GM19463 (cell line): Measurements from ENCODE around the gene RAMACL.

ENCODE experiments used
- ATAC-seq: cut with Tn5 transposase; IDR thresholded peaks from one replicate; pipeline ENCODE4 v1.9.1; 2021; ENCODE audit warnings: mild to moderate bottlenecking, moderate library complexity; ENCODE audit not compliant: unreplicated experiment

RAMACL gene

DNA sequence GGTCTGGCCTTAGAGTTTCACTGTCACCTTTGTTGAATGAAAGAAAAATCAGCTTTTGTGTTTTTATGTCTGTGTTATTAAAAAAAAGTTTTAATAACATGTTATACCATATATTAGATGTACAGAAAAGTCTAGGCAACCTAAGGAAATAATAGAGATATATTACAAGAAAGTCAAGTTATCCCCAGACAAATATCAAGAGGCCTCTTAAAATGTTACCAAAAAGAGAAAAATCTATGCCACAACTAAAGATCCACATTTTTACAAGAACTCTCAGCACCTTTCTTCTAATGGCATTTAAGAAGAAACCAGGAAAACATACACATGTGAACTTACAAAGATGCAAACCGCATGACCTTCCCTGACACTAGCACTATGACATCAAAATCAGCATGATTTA is 26.8 kb downstream of the RAMACL start:
- no peak for ATAC-seq

DNA sequence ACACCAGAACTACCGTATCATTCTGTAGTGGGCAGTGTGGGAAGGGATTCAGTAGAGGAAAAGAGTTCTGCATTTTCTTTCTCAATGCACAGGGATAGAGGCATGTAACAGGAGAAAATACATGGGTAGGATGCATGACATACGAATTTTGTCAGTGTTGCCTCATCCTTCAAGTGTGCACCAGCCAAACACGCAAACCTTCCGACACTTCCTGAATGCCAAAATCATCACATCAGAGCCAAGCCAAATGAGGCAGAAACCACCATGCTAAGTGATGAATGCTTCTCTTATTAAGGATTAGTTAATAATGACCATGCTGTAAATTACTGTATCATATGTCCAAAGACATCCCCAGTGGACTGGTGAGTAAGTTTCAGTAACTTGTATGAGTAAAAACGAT is 27.3 kb downstream of the RAMACL start:
- ATAC-seq, result no peak

DNA sequence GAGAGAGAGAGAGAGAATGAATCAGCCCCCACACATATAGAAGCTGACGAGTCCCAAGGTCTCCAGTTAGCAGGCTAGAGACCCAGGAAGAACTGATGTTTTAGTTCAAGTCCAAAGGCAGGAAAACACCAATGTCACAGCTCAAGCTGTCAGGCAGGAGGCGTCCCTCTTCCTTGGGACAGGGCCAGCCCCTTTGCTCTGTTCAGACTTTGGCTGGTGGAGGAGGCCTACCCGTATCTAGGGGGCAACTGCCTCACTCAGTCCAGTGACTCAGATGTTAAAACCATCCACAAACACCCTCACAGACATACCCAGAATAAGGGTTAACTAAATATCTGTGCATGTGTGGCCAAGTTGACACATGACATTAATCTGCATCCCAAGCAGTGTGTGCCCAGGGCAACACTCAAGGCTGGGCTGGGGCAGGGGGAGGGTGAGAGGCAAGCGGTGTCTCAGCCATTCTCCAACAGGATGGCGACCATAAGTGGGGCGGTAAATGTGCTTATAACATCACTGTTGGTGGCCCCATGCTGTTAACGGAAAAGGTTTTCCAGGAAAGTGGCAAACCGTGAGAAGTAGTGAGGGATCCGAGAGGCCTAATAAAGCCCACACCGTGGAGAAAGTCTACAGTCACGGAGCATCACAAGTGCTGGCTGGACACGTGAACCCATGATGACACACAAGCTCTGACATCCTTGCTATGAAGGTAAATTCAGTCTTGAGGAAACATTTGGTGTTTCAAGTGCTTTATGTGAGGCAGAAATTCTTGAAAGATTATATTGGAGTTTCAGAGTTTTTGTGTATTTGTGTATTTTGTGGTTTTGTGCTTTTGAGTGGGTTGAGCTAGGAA is 28.1 kb downstream of the RAMACL start:
- ATAC-seq, result no peak

DNA sequence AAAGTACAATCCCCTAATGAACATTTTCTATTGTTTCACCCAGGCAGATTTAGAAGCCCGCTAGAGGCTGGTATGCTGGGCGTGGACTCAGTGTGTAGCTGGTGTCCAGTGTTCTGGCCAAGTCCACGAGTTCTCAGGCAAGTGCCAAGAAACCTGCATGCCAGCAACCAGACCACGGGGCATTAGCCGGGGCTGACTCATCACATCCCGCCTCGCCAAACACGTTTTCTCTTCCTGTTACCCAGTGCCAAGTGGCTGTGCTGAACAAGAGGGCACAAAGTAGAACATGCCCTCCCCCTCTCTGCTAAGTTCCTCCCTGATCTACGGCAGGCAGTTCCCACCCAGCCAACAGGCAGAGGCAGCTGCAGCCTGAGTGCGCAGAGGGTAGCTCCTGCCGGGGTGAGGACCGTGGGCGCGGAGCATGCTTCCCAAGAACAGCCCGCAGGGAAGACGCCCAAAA is 29.6 kb downstream of the RAMACL start:
- ATAC-seq, result no peak

DNA sequence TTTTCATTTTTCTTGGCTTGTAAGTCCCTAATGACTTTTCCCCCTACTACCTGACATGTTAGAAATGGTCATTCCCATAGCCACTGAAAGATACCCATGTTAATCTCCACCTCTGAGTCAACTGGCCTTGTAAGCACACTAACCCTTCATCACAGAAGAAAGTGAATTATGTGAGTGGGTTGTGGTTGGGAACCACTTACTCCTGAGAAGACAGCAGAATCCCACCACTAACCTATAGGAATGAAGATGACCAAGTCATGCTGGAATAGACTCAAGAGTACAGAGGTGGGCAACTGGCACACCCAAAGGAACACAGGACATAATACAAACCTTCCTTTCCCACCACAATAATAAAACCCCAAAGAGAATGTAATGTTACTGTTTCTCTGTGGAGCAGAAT is 30.1 kb downstream of the RAMACL start:
- ATAC-seq, result no peak

DNA sequence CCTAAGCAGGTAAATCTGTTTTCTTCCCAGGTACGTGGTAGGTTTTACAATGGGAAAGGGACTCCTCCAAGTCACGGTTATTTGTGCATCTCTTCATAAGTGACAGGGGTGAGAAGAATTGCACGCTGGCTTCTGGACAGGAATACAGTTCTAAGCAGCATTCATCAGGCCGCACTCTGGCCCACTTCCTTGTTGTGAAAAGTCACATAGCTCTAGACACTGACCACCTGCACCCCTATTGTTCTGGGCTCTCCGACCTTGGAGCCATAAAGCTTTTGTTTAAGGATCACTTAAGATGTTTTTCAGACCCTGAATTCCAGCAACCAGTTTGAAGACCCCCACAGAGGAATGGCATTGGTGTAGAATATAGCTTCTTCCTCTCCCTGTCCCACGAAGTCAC is 31.4 kb downstream of the RAMACL start:
- no peak for ATAC-seq

DNA sequence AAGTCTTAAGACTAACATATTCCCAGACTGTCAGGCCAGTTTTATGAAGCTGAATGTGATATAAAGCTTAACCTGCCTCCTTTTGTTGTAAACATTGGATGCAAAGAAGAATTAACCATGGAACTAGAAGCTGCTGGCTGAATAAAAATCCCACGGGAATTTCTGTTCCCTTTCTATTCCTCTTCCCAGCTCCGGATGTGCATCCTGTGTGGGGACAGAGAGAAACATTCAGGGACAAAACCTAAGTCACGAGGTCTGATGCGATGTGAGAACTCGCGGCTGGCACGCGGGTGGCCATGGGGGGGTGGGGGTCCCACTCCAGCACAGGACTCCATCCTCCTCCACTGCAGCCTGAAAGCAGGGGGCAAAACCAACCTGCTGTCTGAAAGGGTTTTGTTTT is 32.2 kb downstream of the RAMACL start:
- ATAC-seq, result no peak

DNA sequence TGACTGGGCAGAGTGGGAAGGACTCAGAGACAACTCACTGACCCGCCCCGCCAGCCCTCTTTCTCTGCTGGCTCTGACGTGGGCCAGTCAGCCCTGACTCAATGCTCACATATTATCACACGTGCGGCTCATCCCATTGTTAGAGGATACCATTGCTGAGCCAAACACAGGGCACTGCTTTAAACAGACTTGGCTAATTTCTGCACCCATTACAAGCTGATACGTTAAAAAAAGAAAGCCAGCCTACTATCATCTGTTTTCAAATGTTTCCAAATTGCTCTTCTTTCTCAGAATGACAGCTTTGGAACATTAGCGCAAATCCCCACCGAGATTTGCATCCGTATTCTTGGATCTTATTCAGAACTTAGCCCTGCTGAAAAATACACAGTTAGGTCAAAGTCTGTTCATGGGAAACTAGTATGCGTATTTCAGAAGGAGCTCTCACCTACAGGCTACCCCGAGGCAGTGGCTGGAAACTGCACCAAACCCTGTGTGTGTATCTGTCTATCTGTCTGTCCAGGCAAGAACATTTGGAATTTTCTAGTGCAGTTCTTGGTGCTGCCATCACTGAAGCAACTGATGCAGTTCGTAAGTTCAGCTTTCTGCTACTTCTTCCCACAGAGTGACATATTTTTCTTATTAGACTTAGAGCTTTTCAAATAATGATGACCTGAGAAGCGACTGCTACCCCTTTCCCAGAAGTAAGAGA is 32.8 kb downstream of the RAMACL start:
- ATAC-seq, result no peak

DNA sequence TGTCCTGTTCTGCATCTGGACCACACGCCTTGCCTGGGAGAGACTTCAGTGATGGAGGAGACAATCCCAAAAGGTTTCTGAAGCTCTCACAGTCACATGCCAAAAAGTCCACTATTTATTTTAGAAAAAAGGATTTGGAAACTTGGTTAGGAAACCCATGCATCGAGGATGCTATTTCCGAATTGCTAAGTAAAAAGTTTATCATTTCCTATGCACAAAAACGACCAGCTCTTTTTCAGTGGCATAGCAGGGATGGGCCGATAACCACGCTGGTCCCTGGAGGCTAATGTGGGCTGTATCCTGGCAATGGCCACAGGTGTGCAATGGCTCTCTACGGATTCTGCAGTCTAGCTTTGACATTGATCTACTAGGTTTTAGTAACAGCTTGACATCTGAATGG is 33.9 kb downstream of the RAMACL start:
- no peak for ATAC-seq

DNA sequence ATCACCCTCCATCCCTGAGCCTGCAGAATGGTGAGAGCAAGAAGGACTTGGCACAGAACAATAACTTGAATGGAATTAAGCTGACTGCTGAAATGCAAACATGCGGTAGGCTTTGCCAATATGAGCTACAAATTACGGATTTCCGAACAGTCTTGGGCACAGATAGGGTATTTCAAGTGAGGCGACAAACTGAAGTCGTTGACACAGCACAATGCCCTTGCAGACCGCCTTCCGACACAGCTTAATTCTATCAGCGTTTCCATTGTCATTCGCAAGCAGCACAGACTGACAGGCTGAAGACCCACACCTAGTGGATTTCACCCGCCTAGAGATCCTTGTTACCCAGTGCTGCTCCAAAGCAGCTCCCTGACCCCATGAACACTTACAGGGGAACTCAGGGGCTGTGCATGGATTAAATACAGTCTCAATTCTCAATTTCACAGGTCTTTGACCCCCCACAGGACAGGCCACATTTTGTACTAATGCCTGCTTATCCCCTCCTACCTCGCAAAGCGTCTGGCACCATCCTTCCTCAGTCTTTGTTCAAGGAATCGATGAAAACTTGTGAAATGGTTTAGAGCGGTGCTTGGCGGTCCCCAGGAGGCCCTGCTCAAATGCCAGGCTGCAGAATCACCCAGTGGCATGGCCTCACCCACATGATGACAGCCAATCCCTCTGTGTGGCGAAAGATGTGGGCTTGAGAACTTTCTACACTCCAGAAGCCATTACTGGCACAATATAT is 34.6 kb downstream of the RAMACL start:
- no peak for ATAC-seq

DNA sequence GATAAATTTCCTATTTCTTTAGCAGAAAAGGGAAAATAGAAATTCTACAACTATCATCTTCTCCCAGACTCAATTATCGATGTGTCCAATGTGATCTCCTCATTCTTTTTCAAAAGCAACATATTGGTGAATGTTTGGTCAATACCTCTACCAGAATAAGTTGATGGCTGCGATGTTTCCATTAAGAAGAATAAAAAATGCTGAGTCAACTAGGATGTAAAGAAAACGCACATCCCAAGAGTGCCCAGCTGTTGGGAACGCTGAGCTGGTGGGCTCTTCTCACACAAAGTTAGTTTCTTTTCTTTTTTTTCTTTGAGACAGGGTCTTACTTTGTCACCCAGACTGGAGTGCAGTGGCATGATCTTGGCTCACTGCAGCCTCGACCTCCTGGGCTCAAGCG is 39.8 kb downstream of the RAMACL start:
- no peak for ATAC-seq

DNA sequence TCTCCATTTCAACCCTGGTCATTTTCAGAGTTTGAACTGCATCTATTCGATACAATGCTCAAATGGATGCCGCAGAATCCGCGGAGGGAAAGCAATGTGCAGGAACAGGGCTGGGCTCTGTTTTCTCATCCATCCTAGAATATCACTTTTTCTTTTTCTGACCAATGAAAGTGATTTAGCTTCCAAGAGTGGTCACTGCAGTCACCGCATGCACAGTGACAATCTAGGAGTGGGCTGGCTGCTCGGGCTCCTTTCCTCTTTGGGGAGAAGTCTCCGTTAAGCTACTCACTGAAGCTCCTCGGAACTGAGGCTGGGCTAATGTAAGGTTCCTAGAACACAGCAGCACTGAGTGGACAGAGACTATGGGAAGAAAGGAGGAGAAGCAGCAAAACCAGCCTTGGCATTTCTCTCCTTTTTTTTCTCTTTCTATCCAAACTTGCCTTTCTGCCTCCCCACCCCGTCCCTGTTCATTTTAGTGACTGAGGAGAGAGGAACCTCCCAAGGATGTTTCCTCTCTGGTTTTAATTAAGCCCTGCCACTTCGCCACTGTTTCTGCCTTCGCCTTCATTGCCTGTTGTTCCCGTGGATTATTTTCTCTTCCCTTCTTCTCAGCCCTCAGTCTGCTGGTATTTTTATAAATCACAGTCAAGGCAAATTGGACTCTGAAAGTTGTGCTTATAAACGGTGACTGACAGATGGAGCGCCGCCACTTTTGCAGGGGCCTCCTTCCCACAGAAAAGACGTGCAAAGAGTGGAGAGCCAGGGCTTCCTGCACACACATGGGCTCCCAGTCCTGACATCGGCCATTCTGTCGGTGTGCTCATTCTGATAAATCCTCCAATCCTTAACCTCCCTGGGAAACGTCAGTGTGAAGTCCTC is 41.1 kb downstream of the RAMACL start:
- no peak for ATAC-seq

DNA sequence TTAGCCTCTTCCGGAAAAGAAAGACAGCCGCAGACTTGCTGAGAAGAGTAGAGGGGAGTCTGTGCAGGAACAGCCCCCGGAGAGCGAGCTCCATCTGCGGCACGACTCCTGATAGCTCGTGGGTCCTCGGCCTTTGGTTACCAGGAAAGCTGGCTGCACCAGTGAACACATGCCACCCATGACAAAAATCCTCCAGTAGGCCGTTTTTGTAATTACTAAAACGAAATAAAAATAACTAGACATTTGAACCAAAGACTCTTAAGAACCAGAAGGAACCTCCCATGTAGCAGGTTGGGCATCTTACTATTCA is 42.2 kb downstream of the RAMACL start:
- no peak for ATAC-seq

DNA sequence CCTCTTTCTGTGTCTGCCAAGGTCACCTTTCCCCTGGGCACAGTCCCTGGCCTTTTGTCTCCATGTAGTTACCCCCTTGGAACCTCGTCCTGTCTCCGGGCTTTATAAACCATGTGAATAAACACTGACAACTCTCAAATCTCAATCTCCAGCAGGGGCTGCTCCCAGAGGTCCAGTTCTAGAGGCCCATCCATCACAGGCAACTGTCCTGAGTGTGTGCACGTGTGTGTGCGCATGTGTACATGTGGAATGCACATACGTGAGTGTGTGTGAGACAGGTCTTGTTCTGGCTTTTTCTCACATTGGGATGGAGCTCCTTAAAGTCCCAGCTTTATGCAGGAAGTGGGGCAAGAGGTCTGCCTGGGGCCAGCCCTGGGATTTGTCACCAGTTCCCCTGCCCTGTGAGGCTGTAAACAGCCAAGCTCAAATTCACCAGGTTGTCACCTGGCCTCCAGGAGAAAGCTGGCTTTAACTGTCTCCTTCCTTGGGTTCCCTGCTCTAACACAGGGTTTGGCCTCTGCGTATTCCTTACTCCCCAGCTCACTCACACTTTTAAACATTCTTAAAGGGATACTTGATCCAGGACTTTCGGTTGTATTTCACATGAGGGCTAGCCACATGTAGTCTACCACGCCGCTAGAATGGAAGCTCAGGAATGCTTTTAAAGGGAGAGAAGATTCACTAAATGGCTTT is 42.7 kb downstream of the RAMACL start:
- no peak for ATAC-seq

DNA sequence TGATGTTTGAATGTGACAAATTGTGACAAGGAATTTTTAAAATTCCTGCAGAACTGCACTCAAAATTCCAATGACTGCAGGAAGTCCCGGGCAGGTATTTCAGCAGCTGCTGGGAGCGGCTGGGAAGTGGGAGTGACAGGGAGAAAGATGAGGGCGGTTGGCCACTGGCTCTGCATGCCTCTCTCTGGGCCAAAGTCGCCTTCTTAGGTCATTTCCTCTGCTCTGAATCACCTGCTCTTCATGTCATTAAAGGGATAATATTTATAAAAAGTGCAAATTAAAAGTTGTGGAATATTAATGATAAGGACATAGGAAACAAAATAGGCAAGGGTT is 43.9 kb downstream of the RAMACL start:
- no peak for ATAC-seq

DNA sequence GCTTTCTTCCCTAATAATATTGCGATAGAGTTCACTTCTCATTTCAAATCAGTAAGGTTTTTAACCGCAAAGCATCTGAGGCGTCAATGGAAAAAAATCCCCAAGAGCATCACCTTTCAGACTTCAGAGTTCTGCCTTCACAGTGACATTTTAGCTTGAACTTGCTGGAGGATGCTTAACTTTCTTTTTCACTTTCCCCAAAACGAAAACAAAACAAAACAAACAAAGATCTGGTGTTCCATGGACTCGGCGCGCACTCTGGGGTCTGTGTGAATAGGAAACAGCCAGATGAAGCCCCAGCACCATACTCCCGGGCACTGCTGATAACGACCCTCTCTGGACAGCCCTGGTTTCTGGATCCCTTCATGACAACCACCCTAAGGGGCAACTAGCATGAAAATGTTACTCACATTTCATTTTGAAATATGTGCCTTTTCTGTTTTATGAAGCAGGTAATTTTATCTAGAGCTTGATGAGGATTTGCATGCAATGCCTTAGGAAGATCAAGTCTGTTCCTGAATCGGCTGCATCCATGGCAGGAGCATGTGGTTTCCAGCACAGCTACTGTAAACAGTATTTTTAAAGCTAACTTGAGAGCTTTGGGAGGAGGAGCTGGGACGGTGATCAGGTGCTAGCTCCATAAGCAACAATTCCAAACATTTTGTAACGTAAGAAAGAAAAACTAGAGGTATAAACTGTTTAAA is 44.5 kb downstream of the RAMACL start:
- ATAC-seq, result no peak

DNA sequence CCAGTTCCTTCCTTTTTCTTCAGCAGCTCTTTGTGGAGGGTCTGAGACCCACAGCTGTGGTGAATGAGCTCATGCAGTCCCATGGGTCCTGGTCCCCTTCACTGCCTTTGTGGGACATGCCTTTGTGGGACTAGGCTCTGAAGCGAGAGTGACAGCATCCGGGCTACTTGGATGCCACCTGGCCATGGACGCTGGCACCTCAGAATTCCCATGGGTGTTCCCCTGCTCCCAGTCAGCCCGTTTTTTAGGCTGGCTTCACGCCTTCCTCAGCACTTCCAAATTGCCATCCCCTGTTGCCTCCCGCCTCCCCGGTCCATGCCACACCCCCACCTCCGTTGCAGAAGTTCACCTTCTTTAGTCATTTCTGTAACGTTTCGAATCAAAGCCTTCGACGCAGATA is 45.1 kb downstream of the RAMACL start:
- ATAC-seq, result peak; percentile 32

DNA sequence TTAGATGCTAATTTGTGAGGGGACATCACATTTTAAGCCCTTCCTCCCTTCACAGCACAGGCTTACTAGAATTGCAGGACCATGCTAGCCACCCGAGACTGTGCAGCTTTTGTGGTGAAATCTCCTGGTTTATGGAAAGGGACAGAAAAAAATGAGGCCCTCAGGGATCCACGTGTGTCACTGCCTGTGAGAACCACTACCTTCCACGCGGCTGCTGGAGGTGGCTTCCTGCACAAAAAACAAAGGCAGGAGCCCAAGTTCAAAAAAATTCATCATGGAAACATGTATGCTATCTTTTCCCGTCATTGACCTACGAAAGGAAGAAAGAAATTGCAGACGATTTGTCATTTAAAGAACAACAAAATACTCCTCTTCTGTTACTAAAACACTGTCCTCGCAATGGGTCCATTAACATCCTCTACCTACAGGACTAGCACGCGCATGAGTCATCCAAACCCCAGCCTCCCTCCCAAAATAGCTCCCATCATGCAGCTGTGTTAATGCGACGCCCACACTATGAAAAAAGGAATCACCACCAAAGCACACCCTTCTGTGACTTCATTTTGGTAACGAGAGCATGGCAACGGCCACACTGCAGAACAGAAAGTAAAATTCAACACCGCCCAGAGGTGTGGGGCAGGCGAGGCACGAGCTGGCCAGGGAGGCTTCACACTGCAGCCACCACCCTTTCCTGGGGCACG is 45.7 kb downstream of the RAMACL start:
- peak; percentile 95 for ATAC-seq

DNA sequence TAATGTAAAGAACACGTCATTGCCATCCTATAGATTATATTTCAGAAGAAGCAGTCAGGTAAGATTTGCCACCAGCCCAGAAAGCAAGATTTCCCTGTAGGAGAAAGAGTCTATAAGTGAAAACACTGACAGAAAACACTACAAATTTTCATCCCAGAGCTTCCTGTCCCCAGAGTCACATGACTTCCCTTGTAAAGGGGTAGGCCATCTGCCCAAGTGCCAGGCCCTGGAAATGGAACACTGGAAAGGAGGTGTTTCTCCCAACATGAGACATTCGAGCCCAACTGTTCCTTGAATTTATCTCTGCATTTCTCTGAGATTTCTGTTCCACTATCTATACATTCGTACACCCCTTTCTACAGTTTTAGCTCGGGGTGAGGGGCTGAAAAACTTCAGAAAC is 46.9 kb downstream of the RAMACL start:
- no peak for ATAC-seq
